NAMALWA (cell line): Measurements from ENCODE around the gene NAALADL2.
"Not testable (repeated sequence)": the region's sequence is repeated elsewhere in the genome, so short reads cannot be mapped to it uniquely, and the experiment has no call there.

Experiments used
- DNase-seq: peaks from one replicate; pipeline ENCODE4 v3.0.0-alpha.2; 2015; ENCODE audit warnings: low spot score

Gene NAALADL2

DNA sequence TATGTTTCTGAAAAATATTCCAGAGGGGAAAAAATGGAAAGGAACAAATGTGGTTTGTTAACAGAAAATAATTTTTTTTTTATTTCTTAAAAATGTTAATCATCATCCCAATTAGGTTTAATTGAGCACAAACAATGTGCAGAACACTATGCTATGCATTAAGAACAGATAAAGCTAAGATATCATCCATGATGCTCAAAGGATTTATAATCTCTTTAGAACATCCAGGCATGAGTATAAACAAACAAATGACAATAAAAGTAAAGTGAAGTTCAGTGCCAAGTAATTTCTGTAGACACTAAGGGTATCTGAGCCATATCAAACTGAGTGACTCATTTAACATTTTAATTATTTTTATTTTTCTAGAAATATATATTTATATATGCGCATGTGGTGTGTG lies 732.2 kb downstream of the NAALADL2 start:
- no peak for DNase-seq

GRCh38 chr3:175593331-175593730 lies 734.2 kb downstream of the NAALADL2 start:
- no peak for DNase-seq

GRCh38 chr3:175598740-175599139 lies 739.6 kb downstream of the NAALADL2 start:
- no peak for DNase-seq

- DNase-seq, result no peak
These were observed 742.4 kb downstream of the NAALADL2 start for GRCh38 chr3:175601521-175601920.

DNA sequence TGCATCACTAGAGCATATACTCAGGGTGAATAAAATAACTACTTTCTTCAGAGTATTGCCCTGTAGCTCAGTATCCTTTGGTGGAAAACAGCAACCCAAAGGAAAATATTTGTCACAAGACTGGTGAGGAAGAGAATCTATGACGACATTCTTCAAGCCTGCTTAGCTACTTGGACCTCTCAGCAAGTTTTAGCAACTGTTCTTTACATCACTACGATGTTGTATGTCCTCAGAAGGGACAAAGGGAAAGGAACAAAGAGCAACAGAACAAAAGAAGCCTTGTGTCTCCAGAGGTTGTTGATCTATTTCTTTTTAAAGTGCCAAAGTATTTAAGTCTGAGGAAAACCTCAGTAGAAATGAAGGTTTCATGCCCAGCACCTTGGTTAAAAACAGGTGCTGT lies 746.7 kb downstream of the NAALADL2 start:
- no peak for DNase-seq

DNA sequence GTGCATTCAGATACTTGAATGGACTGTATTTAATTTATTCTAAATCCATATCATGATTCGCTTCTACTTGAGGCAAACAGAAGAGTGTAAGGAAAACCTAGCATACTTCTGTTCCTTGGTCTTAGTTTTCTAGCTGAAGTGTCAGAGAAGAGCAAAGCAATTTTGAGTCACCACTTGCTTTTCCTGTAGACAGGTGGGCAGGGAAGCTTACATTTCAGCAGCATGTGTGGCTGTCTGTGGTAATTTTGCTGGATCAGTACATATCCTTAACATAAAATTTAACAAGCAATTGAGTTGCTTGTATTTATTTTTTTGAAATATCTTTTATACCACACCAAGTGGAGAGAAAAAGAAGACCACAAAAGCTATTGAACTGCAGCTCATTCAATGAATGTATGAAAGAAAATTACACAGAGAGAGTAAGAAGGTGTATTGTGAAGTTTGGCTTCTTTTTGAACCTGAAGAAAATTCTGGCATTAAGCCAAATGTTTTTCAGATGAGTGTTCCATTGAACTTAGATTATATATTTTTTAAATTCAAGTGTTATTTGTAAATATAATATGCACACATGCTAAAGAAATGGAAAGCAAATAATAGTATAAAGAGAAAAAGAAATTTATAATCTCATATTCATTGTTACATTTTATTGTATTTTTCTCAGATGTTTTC lies 747.6 kb downstream of the NAALADL2 start:
- no peak for DNase-seq

DNA sequence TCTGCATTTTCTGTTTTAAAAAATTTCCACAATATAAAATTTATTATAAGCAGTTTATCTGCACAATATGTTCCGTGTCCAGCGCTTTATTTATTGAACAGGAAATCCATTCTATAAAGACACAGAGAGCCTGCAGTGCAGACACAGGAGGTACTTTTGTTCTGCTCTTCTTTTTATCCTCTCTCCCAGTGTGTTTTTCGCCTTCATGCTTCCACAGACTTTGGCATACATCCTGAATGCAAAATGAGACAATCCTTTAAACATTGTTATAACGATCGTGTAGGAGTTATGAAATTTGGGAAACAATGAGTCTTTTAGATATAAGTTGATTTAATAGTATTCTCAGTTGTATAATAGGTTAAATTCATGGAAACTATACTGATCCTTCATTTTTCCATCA lies 749.2 kb downstream of the NAALADL2 start:
- no peak for DNase-seq

DNA sequence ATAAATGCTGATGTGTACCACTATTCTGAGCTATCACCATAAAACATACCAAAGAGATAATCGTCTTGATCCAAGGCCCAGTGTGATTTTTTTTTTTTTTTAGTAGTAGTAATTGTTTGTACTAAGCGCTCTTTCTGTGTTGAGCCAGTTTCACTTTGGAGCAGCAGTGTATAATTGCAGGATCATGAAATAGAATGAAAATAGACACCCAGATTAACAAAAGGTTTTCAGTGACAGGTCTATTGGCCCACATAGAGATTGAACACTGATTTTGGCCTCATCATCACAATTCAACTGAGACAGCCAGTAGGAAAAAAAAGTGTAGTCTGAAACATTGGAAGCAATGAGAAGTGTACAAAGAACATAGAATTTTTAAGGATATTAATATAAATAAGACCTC lies 749.8 kb downstream of the NAALADL2 start:
- DNase-seq, result no peak

DNA sequence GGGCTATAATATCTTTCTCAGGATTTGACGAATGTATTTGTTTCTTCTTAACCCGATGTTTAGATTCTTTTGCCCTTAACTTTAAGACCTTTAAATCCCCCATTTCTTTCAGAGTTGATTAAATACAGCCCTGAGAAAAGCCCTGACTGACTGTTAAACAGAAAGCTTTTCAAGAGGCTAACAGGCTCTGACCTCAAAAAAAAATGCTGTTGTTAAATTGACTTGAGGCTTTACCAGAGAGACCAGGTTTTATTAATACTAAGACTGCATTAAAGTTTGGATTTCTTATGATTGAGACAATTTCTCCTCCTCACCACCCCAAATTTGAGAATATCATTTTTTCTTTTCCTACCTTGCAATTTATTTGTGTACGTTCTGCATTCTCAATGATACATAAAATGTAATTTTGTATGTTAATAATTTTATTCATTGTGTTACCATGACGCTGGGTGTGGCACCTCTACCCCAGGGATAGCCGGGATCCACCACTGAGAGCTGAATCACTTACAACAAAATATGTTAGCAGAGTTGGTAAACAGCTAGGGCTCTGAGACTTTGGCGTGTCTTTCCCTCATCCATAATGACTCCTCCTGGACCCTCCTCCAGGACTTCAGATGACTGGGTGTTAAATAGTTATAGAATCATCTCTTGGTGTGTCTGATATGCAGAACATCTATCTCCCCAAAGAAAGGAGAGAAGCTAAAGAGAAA lies 753.5 kb downstream of the NAALADL2 start:
- no peak for DNase-seq

DNA sequence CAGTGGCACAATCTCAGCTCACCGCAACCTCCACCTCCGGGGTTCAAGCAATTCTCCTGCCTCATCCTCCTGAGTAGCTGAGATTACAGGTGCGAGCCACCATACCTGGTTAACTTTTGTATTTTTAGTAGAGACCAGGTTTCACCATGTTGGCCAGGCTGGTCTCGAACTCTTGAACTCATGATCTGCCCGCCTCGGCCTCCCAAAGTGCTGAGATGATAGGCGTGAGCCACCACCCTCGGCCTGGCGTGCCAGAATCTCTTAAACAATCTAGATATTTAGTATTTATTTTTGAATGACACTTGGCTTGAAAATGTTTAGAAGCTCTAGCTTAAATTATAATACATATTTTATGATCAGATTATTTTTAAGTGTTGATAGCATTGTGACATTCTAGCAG lies 755.0 kb downstream of the NAALADL2 start:
- DNase-seq, result not testable (repeated sequence)

GRCh38 chr3:175617247-175617646 lies 758.1 kb downstream of the NAALADL2 start:
- DNase-seq, result no peak

DNA sequence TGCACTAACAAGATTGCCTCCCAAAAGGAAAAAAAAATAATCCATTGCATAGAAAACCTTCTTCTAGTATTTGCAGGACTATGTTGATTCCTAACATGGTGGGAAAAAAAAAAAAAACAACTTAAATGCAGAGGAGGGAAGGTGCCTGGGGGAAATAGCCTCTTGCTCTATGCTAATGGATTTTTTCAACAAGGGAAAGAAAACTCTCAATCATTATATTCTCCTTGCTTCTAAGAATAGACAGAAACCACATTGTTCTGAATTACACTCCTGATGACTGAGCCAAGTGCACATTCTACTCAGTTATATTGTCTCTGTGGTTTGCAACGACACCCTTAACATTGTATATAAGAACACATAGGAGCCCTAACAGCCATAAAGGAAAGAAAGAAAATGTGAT lies 760.2 kb downstream of the NAALADL2 start:
- no peak for DNase-seq

DNA sequence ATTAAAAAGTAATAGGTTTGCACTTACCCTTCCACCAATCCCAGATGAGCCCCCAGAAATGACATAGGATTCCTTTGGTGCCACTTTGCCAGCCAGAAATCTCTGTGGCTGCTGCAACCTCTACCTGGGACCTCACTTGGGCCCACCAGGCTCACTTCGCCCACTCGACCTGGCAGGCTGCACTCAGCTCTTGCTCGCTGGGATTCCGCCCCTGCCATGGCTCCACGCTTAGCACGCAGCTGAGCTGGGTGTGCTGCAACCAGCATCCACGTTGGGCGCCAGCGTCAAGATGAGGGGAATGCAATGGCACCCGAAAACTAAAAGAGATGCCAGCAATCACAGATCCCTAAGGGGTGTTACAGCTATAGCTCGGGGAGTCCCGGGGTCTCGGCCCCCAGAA lies 761.0 kb downstream of the NAALADL2 start:
- DNase-seq, result no peak

- DNase-seq, result no peak
These were observed 761.4 kb downstream of the NAALADL2 start for GRCh38 chr3:175620532-175620931.

- DNase-seq, result no peak
These were observed 781.8 kb downstream of the NAALADL2 start for GRCh38 chr3:175640958-175641357.

GRCh38 chr3:175646865-175647264 lies 787.7 kb downstream of the NAALADL2 start:
- DNase-seq, result no peak

DNA sequence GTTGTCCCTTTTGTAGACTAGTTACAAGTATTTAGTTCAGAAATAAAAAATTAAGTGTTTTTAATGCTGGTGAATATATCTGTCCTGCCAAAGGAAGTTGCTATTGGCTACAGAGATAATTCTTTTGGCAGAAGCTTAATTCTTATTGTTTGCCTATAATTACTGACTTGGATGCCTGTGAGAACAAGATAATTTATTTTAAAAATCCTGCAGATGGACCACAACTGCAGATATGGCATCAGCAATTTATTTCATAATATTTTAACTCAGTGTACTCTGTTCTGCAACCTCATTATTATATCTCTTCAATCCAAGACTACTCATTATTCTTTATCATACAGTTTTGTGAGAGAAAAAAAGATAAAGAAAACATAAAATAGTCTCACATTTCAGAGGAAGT lies 789.8 kb downstream of the NAALADL2 start:
- no peak for DNase-seq

GRCh38 chr3:175651716-175652115 lies 792.6 kb downstream of the NAALADL2 start:
- no peak for DNase-seq

DNA sequence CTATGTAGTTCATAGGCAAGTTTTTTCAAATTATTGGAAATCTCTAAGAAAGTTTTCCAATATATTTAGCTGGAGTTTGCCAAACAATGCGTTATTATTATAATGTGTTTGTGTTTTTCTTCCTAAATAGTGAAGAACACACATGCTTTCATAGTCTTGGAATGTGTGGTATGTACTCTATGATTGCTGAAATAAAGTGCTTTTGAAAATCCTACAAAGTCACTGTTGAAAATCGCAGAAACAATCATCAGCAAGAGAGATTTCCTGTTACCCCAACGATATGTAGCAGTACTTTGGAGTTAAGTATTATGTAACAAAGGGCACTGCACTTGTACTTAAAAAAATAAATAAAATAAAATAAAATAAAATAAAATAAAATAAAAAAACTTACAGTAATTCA lies 796.2 kb downstream of the NAALADL2 start:
- no peak for DNase-seq

DNA sequence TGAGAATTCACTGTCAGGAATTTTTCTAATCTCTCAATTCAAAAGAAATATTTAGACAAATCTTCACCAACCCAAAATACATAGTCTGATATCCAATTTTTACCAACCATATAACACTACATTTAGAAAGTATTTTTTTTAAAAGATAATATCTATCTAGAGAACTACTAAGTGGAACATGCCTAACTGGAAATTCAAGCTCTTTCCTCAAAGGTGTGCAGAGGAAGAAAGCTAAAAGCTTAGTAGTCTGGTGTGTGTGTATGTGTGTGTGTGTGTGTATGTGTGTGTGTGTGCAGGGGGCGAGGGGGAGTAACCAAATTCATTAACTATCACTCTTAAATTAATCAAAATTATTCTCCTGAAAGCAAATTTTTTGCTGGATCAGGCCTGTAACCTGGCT lies 797.3 kb downstream of the NAALADL2 start:
- DNase-seq, result no peak

GRCh38 chr3:175659670-175660350 lies 800.7 kb downstream of the NAALADL2 start:
- DNase-seq, result no peak

DNA sequence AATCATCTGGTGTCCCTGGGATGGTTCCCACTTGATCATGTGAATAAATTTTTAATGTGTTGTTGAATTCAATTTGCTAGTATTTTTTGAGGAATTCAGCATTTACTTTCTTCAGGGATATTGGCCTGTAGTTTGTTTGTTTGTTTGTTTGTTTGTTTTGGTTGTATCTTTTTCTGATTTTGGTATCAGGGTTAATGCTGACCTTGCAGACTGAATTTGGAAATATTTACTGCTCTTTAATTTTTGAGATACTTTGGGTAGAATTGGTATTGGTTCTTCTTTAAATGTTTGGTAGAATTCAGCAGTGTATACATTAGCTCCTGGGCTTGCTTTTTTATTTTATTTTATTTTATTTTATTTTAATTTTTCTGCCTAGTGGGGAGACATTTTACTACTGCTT lies 803.7 kb downstream of the NAALADL2 start:
- no peak for DNase-seq

GRCh38 chr3:175664911-175665310 lies 805.8 kb downstream of the NAALADL2 start:
- no peak for DNase-seq
